ENCODE measurements around the gene MYL3. TPM values are rescaled to one million over a fixed set of nuclear protein-coding genes. Genes with fewer than 3 reads are reported as not detected.

Gene MYL3
- polyA plus RNA-seq, 1 donor (not counting 4 experiments of a cell fraction or from before 2014, with no cell fraction given): not detected

DNA sequence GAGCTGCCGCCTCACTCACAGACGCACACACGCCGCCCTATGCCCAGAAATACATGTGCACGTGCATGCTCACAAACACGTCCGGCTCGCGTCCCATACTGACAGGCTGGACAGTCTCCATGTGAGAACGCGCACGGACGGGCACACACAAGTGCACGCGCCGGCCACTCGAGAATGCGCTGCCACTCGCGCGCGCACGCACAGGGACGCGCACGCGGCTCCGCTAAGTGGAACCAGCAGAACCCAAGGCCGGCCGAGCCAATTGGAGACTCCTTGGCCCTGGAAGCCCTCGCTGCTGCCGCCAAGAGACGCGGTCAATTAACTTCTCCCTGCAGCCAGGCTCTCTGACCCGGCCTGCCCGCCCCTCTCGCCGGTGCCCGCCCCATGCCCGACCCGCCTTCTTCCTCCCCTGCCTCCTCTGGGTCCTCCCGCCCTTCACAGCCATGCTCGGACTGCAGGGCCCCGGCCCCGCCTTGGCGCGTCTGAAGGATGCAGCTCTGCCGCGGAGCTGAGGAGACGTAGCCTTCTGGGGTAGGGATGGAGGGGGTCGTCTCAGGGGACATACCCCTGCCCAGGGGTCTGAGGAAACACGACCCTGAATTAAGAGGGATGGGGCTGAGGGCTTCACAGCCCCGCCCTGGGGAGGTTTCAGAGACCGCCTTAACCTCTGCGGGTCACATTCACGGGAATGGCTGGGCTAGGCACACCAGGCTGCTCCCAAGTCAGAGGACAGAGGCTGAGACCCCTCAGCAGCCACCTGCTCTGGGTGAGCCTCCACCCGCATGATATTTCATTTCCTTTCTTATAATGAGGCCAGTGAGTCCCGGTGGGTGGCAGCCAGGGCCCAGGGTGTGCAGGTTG lies 29.3 kb upstream of the MYL3 start:
- H3K4me2 ChIP-seq (ENCODE audit: control insufficient read depth, extremely low read depth, insufficient read depth, low read depth, low read length): peak overlapping the region; percentile 69
- dilution Hi-C loops (cut with MboI; ENCODE audit: extremely low pct_ligation_motif_present, low sequenced_read_pairs): no loop called here
- TF ChIP-seq EZH2 (IDR thresholded peaks at IDR 0.05; ENCODE audit: low read length) (no peak), CTCF (optimal IDR thresholded peaks at IDR 0.05 in 1 of 3, IDR thresholded peaks at IDR 0.05 in 1 of 3, conservative IDR thresholded peaks at IDR 0.05 in 1 of 3; ENCODE audit: extremely low read depth in 1 of 3, insufficient read depth in 2 of 3, low read length in 3 of 3) (peak in 1 of 3 experiments; percentile 7)
- H3K79me2 ChIP-seq (ENCODE audit: control insufficient read depth, insufficient read depth, low read length): no peaks in the 10 kb centered on the region
- H3K36me3 ChIP-seq (ENCODE audit: control insufficient read depth in 2 of 2, extremely low read depth in 1 of 2, insufficient read depth in 2 of 2, low read length in 2 of 2): no peaks in the 10 kb centered on the region
- no peaks in the 10 kb centered on the region for H4K20me1 ChIP-seq (ENCODE audit: control insufficient read depth, extremely low read depth, insufficient read depth, low read length)
- peaks cover 47% of the 10 kb centered on the region for H3K27me3 ChIP-seq (ENCODE audit: control insufficient read depth, extremely low read depth, insufficient read depth, low read length)
- H2AFZ ChIP-seq (ENCODE audit: control insufficient read depth, low read length): peak overlapping the region; percentile 49
- H3K4me1 ChIP-seq (ENCODE audit: control insufficient read depth, extremely low read depth, insufficient read depth, low read length): peaks cover 5% of the 10 kb centered on the region
- FAIRE-seq: no peak
- peak overlapping the region; percentile 6 to 49 (median 38) for H3K4me3 ChIP-seq (ENCODE audit: control insufficient read depth in 2 of 3, extremely low read depth in 1 of 3, insufficient read depth in 2 of 3, low read depth in 1 of 3, low read length in 3 of 3)
- H3K9me3 ChIP-seq (ENCODE audit: control insufficient read depth, low read depth, low read length): no peaks in the 10 kb centered on the region
- no peak overlapping the region for H3K9ac ChIP-seq (ENCODE audit: control insufficient read depth, extremely low read depth, insufficient read depth, low read length)
- no peak for DNase-seq (ENCODE audit: low read depth, low spot score)
- H3K27ac ChIP-seq (ENCODE audit: control insufficient read depth, insufficient read depth, low read length): no peak overlapping the region
- H3K9me1 ChIP-seq (ENCODE audit: control insufficient read depth, extremely low read depth, insufficient read depth, low read length): no peaks in the 10 kb centered on the region

DNA sequence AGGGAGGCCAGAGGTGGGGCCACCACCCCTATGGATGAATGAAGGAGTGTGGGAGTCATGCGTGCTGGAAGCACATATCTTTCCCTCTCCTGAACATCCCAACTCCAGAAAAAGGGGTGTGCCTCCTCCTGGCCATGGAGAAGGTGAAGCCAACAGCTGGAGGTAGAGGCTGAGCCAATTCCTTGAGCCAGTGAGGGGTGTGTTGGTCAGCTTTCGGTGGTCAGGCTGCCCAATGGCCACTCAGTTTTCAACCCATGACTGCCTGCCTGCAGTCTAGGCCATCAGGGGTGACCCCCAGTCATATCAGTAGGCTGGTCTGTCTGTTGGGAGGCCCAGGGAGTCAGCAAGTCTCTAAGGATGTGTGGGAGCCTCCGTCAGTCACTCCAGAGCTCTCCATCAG lies 27.9 kb upstream of the MYL3 start:
- H3K79me2 ChIP-seq (ENCODE audit: control insufficient read depth, insufficient read depth, low read length): no peaks in the 10 kb centered on the region
- TF ChIP-seq CTCF (optimal IDR thresholded peaks at IDR 0.05 in 1 of 3, IDR thresholded peaks at IDR 0.05 in 1 of 3, conservative IDR thresholded peaks at IDR 0.05 in 1 of 3; ENCODE audit: extremely low read depth in 1 of 3, insufficient read depth in 2 of 3, low read length in 3 of 3) (no peak), EZH2 (IDR thresholded peaks at IDR 0.05; ENCODE audit: low read length) (no peak)
- H3K27me3 ChIP-seq (ENCODE audit: control insufficient read depth, extremely low read depth, insufficient read depth, low read length): peaks cover 41% of the 10 kb centered on the region
- H3K4me2 ChIP-seq (ENCODE audit: control insufficient read depth, extremely low read depth, insufficient read depth, low read depth, low read length): no peak overlapping the region
- H3K9me3 ChIP-seq (ENCODE audit: control insufficient read depth, low read depth, low read length): no peaks in the 10 kb centered on the region
- H4K20me1 ChIP-seq (ENCODE audit: control insufficient read depth, extremely low read depth, insufficient read depth, low read length): no peaks in the 10 kb centered on the region
- no peak overlapping the region for H3K4me3 ChIP-seq (ENCODE audit: control insufficient read depth in 2 of 3, extremely low read depth in 1 of 3, insufficient read depth in 2 of 3, low read depth in 1 of 3, low read length in 3 of 3)
- dilution Hi-C loops (cut with MboI; ENCODE audit: extremely low pct_ligation_motif_present, low sequenced_read_pairs): no loop called here
- H3K9me1 ChIP-seq (ENCODE audit: control insufficient read depth, extremely low read depth, insufficient read depth, low read length): no peaks in the 10 kb centered on the region
- H3K27ac ChIP-seq (ENCODE audit: control insufficient read depth, insufficient read depth, low read length): no peak overlapping the region
- no peak overlapping the region for H3K9ac ChIP-seq (ENCODE audit: control insufficient read depth, extremely low read depth, insufficient read depth, low read length)
- peaks cover 5% of the 10 kb centered on the region for H3K4me1 ChIP-seq (ENCODE audit: control insufficient read depth, extremely low read depth, insufficient read depth, low read length)
- no peak overlapping the region for H2AFZ ChIP-seq (ENCODE audit: control insufficient read depth, low read length)
- H3K36me3 ChIP-seq (ENCODE audit: control insufficient read depth in 2 of 2, extremely low read depth in 1 of 2, insufficient read depth in 2 of 2, low read length in 2 of 2): no peaks in the 10 kb centered on the region
- DNase-seq (ENCODE audit: low read depth, low spot score): no peak
- FAIRE-seq: no peak
